HG03060 (cell line): ENCODE results near the gene PEG3.

Source experiments
- ATAC-seq: cut with Tn5 transposase; IDR thresholded peaks from one replicate; pipeline ENCODE4 v1.9.1; 2021; ENCODE audit warnings: low read depth, moderate number of reproducible peaks; ENCODE audit not compliant: unreplicated experiment

The PEG3 gene

DNA sequence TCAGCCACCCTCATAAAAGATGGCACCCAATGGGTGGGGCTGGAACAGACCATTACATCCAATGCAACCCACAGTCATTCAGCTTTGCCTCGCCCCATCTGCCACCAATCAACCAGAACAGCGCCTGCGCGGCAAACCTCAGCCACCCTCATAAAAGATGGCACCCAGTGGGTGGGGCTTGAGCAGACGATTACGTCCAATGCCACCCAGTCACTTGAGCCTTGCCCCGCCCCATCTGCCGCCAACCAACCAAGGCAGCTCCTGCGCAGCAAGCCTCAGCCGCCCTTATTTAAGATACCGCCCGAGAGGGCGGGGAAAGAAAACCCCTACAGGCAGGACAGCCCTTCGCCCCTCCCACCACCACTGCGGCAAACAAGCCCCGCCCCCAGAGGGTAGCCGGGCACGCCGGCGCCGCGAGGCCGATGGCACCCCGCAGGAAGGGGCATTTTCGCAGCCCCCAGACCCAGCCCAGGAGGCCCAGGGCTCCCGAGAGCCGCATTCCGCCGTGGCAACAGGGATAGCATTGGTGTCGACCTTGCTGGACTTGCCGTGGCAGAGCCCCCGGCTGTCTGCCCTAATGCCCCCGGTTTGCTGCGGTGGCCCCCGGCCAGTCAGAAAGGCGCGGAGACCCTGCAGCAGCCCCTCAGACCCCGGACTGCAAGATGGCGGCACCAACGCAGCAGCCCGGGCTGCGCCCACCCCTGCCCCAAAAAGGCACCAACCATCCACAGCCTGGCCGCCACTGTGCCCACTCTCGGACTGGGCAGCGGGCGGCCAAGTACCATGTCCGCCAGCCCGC, 675 bp downstream of the PEG3 start:
- ATAC-seq, result no peak

GRCh38 chr19:56838909-56839651, 1.4 kb downstream of the PEG3 start:
- no peak for ATAC-seq

DNA sequence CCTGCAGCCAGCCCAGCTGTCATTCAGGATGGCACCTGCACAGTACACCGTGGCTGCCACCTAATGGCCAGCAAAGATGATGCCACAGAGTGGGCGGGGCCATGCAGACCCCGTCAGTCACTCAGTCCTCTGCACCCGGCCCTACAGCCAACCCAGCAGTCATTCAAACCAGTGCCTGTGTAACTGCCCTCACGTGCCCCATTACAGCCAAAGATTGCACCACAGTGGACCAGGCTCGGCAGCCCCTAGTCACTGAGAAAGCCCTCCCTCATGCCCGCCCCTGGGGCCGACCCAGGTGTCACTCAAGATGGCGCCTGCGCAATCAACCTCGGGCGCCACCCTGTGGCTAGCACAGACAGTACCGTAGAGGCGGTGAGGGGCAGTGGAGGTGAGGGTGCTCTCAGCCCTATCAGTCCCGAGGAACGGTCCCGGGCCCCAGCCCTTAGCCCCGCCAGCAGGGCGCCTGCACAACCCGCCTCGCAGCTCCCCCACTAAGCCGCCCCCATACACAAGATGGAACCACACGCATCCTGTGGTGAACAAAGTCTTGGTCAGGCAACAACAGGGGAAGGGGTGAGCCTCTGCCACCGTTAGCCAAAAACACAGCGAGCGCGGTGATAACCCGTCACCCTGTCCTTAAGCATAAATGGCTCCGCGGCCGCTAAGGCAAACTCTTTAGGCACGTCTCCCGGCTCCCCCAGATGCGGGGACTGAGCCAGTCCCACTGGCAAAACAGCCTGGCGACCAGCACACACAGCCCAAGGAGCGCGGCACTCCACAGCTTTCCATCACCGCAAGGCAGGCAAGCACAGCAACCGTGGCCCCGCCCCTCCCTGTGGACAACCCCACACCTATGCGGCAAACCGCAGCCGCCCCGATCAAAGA, 2.3 kb downstream of the PEG3 start:
- no peak for ATAC-seq

GRCh38 chr19:56837492-56838023, 3.0 kb downstream of the PEG3 start:
- ATAC-seq, result no peak

GRCh38 chr19:56837004-56837403, 3.5 kb downstream of the PEG3 start:
- ATAC-seq, result no peak

DNA sequence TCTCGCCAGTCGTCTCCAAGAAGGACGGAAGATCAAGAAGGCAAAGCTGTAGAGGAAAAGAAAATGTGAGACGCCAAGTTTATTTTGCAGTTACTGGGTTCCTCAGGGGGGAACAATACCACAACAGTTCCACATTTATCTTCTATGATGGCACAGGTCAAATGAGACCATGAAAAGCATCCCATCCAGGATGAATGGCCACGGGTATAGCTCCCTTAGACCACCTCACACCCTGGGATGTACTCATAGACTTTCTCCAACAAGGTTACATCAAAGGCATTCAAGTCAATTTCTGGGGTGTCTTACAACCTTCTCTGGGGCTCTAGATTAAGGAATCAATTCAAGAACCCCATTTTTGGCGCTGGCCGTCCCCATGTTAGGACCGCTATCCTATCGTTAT, 4.5 kb downstream of the PEG3 start:
- no peak for ATAC-seq

GRCh38 chr19:56835401-56835800, 5.1 kb downstream of the PEG3 start:
- no peak for ATAC-seq

GRCh38 chr19:56834564-56835375, 5.8 kb downstream of the PEG3 start:
- ATAC-seq, result no peak

GRCh38 chr19:56832352-56832928, 8.1 kb downstream of the PEG3 start:
- ATAC-seq, result no peak

DNA sequence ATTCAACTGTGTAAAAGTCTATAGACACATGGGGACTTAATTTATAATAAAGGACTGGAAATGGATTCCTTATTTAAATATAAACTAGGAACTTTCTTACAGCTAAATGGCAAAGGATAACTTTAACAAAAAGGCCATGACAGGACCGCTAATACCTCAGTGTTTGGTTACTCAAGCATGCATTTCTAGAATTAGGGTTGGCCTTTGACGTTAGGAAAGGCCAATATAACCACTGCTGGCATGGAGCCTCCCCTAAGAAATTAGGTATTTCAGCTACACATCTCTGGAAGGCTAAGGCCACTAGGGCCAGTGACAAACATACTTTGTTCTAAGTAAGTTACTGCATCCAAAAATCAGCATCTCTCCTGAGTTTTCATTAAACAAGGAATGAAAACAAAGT, 9.3 kb downstream of the PEG3 start:
- ATAC-seq, result no peak

GRCh38 chr19:56829596-56829995, 10.9 kb downstream of the PEG3 start:
- no peak for ATAC-seq

DNA sequence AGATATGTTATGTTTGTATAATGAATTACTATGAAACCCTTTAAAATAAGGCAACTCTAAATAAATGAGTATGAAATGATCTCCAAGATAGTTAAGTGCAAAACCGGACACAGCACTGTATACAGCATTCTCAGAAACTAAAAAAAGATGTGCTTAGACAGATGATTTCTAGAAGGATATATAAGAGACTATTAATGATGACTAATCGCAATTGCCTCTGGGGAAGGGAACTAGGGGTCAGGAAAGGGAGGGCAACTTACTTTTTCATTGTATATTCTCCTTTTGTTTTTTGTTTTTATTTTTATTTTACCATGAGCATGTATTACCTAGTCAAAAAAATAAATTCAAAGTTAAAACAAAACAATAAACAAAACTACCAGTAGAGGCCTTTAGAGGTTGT, 12.8 kb downstream of the PEG3 start:
- ATAC-seq, result no peak

DNA sequence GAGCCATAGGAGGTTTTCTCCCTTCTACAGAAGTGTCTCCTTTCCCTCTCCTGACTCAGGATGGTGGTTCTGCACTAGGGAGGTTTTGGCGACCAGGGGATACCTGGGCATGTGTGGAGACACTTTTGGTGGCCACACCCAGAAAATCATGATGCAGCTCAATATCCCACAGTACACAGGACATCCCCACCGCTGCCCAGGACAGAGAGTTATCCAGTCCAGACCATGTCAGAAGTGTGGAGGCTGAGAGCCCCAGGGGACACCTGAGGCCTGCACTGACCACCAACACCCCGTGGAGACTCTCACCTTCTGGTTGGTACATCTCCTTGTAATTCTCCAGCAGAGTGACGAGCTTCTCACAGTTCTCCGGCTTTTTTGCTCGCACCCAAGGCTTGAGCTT, 16.6 kb downstream of the PEG3 start:
- ATAC-seq, result no peak

DNA sequence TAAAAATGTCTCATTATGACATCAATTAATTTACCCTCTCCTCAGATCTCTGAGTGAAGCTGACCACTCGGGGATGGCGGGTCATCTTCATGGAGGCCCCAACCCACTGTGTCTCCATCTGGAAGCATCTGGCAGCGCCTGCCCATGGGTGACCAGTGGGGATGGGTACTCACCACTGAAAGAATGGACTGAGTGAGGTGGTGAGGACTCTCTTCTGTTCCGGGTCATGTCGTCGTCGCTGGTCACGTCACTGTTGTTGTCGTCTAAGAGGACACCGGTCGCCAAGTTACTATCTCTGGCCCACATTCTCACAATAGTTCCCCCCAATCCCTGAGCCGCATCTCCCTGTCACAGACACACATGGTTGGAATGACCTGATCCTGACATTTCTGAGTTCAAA, 17.1 kb downstream of the PEG3 start:
- ATAC-seq, result no peak

DNA sequence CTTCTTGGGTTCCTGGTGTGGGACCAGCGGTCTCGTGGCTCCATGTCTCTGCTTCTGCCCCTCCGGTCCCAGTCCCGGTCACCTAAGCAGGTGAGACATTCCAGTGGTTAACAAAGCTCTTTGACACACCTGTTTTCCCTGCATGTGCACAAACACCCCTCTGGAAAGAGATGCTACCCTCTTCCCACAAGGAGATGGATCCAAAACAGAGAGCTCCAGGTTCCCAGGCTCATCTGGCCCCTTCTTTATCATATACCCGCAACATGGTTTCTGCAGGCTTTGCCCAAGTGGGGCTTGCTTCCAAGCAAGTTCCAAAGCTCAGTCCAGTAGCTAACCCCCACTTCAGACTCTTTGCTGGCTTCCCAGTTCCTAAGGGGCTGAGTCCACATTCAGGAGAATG, 17.8 kb downstream of the PEG3 start:
- ATAC-seq, result no peak

GRCh38 chr19:56821675-56822074, 18.9 kb downstream of the PEG3 start:
- ATAC-seq, result no peak

GRCh38 chr19:56821209-56821608, 19.3 kb downstream of the PEG3 start:
- no peak for ATAC-seq

DNA sequence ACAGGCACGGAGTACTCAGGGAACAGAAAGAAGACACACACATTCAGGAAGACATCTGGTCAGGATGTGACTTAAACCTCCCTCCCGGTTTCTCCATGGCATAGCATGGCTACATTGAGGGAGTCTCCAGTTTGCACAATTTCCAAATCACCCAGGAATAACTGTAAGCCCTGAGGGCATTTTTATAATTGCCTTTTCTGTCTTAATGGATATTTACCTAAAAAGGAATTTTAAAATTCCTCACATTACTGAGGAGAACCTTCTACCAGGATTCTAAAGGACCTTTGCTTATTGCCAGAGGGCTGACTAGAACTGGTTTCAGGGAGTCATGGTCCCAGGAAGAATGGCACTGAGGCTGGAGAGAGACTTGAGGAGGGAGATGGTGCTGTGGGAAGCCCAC, 21.4 kb downstream of the PEG3 start:
- no peak for ATAC-seq

DNA sequence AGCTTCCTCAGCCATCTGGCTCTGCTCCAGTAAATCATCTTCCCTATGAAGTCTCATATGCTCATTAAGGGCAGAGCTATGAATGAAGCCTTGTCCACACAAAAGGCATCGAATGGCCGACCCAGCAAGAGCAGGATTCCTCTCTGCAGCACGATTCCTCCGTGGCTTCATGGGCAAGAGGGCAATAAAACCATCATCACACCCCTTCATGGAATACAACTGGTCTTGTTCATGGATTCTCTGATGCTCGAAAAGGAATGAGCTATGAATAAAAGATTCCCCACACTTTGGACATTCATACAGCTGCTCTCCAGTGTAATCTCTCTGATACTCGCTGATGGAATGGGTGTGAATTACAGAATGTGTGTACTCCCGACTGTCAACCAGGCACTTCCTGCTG, 25.9 kb downstream of the PEG3 start:
- no peak for ATAC-seq

GRCh38 chr19:56813531-56813930, 27.0 kb downstream of the PEG3 start:
- ATAC-seq, result no peak
